Right atrium auricular region (tissue), 2 donors: ENCODE measurements around the gene DEXI. TPM values are rescaled to one million over a fixed set of nuclear protein-coding genes. Genes with fewer than 3 reads are reported as not detected.
A peak's percentile ranks its signal among the peaks of the same experiment; 100 is the strongest.

ENCODE experiments used
- DNase-seq: peaks from one replicate; pipeline ENCODE4 v3.0.0-alpha.2; 2019; ENCODE audit warnings: low spot score
- H3K27ac ChIP-seq, 2 donors: fragments of 200-600 bp; sonication (generic); 1 replicate in 1 of 2; 2 replicates in 1 of 2; pipeline ENCODE4 v1.5.1; 2016 to 2019
- H3K27me3 ChIP-seq, 2 donors: fragments of 200-600 bp; sonication (generic); one replicate each; pipeline versions ENCODE4 v1.5.1 to v1.6.0; 2017 to 2019
- H3K36me3 ChIP-seq: fragments of 200-600 bp; sonication (generic); one replicate; pipeline ENCODE4 v1.5.1; 2016
- H3K4me1 ChIP-seq, 2 donors: fragments of 200-600 bp; sonication (generic); one replicate each; pipeline versions ENCODE4 v1.5.1 to v1.6.0; 2017 to 2019
- H3K4me3 ChIP-seq, 2 donors: fragments of 200-600 bp; sonication (generic); 1 replicate in 1 of 2; 2 replicates in 1 of 2; pipeline ENCODE4 v1.5.1; 2017 to 2019; ENCODE audit warnings: mild to moderate bottlenecking in 1 of 2, moderate library complexity in 1 of 2
- H3K9me3 ChIP-seq, 2 donors: fragments of 200-600 bp; sonication (generic); one replicate each; pipeline ENCODE4 v1.5.1; 2019
- total RNA-seq, 2 donors: library from RNA; depleted of rRNA; stranded (reverse); fragments of >200 nt; gene quantifications; one replicate each; pipeline ENCODE4 v1.1.0, GENCODE V29; 2016
- TF ChIP-seq, protein P1 (sequence below), 2 donors: fragments of 200-600 bp; sonication (generic); IDR thresholded peaks; one replicate each; pipeline ENCODE4 v1.5.1; 2019; ENCODE audit warnings: antibody characterized with exemption in 2 of 2

The DEXI gene
- total RNA-seq, 2 donors from 2014 or later, result 129 to 164 TPM

DNA sequence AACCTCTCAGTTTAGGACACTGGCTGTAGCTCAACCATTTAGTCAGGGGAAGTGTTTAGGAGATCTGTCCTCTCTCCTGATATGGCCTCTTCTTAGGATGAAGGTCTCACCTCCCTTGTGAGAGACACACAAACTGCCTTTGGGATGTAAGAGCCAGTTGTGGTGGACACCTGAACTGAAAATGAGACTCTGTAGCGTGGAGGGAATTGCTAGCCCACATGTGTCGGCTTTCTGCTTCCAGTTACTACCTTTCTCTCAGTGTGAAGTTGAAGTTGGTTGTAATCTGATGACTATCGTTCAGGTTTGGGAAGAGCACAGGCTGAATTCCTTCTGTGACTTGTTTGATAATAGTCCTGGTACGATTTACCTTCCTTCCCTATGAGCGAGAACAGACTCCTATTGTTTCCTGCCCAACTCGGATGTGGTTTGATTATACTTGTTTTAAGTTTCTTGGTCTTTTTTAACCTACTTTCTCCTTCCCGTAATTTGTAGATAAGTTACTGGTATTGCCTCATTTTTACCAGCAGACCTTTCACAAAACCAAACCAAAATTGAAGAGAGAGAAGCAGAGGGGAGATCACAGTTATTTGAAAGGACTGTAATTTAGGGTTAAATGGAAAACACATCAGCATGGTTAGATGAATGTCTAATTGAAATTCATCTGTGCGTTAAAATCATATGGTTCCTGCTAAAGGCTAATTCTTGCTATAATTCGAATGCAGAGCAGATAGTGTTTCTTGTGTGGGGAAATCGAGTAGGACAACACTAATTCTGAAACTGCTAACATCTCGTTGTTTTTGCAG lies 45.3 kb upstream of the DEXI start:
- Histone ChIP-seq H3K27ac (no peak overlapping the region), H3K4me1 (peaks cover 0 to 9% of the 10 kb centered on the region in 2 donors), H3K4me3 (no peak overlapping the region), H3K9me3 (no peaks in the 10 kb centered on the region), H3K36me3 (no peaks in the 10 kb centered on the region), H3K27me3 (no peaks in the 10 kb centered on the region)
- no peak for DNase-seq
- TF ChIP-seq, protein P1, sequence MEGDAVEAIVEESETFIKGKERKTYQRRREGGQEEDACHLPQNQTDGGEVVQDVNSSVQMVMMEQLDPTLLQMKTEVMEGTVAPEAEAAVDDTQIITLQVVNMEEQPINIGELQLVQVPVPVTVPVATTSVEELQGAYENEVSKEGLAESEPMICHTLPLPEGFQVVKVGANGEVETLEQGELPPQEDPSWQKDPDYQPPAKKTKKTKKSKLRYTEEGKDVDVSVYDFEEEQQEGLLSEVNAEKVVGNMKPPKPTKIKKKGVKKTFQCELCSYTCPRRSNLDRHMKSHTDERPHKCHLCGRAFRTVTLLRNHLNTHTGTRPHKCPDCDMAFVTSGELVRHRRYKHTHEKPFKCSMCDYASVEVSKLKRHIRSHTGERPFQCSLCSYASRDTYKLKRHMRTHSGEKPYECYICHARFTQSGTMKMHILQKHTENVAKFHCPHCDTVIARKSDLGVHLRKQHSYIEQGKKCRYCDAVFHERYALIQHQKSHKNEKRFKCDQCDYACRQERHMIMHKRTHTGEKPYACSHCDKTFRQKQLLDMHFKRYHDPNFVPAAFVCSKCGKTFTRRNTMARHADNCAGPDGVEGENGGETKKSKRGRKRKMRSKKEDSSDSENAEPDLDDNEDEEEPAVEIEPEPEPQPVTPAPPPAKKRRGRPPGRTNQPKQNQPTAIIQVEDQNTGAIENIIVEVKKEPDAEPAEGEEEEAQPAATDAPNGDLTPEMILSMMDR (IDR thresholded peaks at IDR 0.05), result no peak

DNA sequence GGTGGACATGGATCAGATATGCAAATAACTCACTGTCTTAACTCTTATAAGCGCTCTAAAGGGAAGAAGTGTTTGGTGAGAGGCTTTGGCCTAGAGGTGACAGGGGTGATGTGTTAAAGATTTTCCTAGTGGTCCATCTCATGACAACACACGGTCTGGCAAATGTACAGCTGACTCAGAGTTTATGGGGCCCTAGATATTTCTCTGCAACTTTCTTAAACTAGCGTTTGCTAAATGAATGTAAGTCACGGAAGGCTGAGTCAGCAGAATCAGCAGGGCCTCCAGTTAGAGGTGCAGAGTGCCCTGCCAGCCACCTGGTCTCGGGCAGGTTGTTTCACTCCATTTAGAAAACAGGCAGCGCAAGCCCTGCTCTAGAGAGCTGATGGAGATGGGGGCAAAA lies 42.2 kb upstream of the DEXI start:
- H3K36me3 ChIP-seq, result peaks cover 16% of the 10 kb centered on the region
- H3K4me1 ChIP-seq, result peaks cover 0 to 11% of the 10 kb centered on the region in 2 donors
- no peaks in the 10 kb centered on the region for H3K9me3 ChIP-seq
- no peak overlapping the region for H3K27ac ChIP-seq
- H3K4me3 ChIP-seq, result no peak overlapping the region
- TF ChIP-seq, protein P1 (IDR thresholded peaks at IDR 0.05), result no peak
- H3K27me3 ChIP-seq, result no peaks in the 10 kb centered on the region
- DNase-seq, result no peak

DNA sequence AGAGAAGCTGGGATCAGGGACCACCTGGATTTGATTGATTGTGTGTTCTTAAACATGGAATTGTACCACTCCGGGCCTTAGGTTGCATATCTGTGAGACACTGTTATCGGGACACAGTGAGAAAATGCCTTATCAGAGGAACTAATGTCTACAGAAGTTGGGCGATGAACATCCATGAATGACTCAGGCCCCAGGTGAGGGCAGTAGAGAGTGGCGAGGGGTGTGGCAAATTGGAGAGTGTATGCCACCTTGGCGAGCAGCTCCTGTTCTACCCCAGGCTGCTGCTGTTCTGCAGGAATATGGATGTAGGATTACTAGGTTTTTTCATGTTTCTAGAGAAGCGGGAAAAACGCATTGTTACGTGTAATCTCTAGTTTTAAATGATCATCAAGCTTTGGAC lies 40.9 kb upstream of the DEXI start:
- no peak for DNase-seq
- Histone ChIP-seq H3K36me3 (peaks cover 28% of the 10 kb centered on the region), H3K4me3 (no peak overlapping the region), H3K9me3 (no peaks in the 10 kb centered on the region), H3K27ac (no peak overlapping the region), H3K4me1 (peaks cover 0 to 11% of the 10 kb centered on the region in 2 donors), H3K27me3 (no peaks in the 10 kb centered on the region)
- TF ChIP-seq, protein P1 (IDR thresholded peaks at IDR 0.05), result no peak

DNA sequence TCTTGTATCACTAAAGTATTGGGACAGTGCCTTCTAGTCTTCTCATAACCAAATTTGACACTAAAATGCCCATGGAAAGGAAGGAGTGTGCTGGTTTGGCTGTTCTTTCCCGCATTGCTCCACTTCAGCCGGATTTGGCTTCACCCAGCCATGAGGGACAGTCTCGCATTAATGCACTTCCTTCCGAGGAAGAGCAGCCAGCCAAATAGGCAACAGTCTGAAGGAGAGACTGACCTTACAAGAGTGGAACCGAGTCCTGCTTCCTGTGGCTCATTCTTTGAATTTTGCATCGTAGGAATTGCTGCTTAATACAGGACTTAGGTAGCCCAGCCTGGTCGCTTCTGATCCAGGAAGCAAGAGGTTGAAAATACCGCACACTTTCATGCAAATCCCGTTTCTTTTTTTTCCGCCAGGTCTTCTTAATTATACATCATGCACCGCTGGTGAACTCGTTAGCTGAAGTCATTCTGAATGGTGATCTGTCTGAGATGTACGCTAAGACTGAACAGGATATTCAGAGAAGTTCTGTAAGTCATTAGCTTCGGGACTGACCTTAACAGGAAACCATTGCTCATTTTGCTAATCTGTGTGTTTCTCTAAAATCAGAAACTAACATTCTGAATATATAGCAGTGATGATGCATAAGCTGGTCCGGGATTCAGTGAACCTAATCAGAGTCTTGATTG lies 40.3 kb upstream of the DEXI start:
- peak; percentile 70 for DNase-seq
- H3K4me1 ChIP-seq, result peaks cover 0 to 11% of the 10 kb centered on the region in 2 donors
- H3K4me3 ChIP-seq, result no peak overlapping the region
- TF ChIP-seq, protein P1 (IDR thresholded peaks at IDR 0.05), result no peak
- no peaks in the 10 kb centered on the region for H3K27me3 ChIP-seq
- no peaks in the 10 kb centered on the region for H3K9me3 ChIP-seq
- H3K27ac ChIP-seq, result no peak overlapping the region
- peaks cover 34% of the 10 kb centered on the region for H3K36me3 ChIP-seq

DNA sequence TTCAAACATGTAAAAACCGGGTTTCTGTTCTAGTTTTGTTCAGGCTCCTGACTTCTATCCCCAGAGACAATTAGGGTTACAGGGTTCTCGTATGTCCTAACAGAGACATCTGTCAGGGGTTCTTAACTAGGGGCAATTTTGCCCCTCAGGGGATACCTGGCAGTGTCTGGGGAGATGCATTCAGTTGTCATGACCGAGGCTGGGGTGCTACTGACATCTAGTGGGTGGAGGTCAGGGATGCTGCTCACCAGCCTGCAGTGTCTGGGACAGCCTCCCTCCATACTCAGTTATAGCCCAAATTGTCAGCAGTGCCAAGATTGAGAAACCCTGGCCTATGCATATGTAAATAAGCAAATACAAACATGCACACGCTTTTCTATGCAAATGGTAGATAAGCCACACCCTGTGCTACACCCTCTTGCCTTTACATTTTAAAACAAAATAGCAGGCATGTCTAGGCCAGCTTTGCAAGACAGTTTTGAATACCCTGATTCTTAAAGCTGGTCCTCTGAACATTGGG lies 39.5 kb upstream of the DEXI start:
- Histone ChIP-seq H3K9me3 (no peaks in the 10 kb centered on the region), H3K4me1 (peaks cover 0 to 11% of the 10 kb centered on the region in 2 donors), H3K4me3 (no peak overlapping the region), H3K27ac (no peak overlapping the region), H3K27me3 (no peaks in the 10 kb centered on the region), H3K36me3 (peaks cover 41% of the 10 kb centered on the region)
- DNase-seq, result no peak
- TF ChIP-seq, protein P1 (IDR thresholded peaks at IDR 0.05), result no peak
